Endothelial cell of umbilical vein (primary cell): ENCODE measurements around the gene TMEM174.

Experiments
- CTCF ChIP-seq, 2 donors: IDR thresholded peaks; 1 replicate in 1 of 2; 2 replicates in 1 of 2; pipeline ENCODE4 v1.5.1; 2011; ENCODE audit warnings: low read length in 2 of 2, mild to moderate bottlenecking in 2 of 2, moderate library complexity in 2 of 2, control low read depth in 1 of 2, inconsistent platforms in 1 of 2, low read depth in 1 of 2; ENCODE audit not compliant: insufficient read depth in 1 of 2; ENCODE audit errors: extremely low read depth in 1 of 2
- EZH2 ChIP-seq: IDR thresholded peaks from 2 replicates; pipeline ENCODE4 v1.6.1; 2012; ENCODE audit warnings: borderline replicate concordance, low read depth, mild to moderate bottlenecking, moderate library complexity, low read length, inconsistent platforms; ENCODE audit not compliant: severe bottlenecking
- FOS ChIP-seq: IDR thresholded peaks from 2 replicates; pipeline ENCODE4 v1.6.1; 2011; ENCODE audit warnings: mild to moderate bottlenecking, low read length, moderate library complexity, borderline replicate concordance; ENCODE audit not compliant: insufficient read depth
- GATA2 ChIP-seq: IDR thresholded peaks from 2 replicates; pipeline ENCODE4 v1.7.0; 2011; ENCODE audit warnings: low read depth, mild to moderate bottlenecking, moderate library complexity, mixed read lengths, low read length; ENCODE audit not compliant: insufficient read length, insufficient read depth
- JUN ChIP-seq: IDR thresholded peaks from 2 replicates; pipeline ENCODE4 v1.6.1; 2011; ENCODE audit warnings: borderline replicate concordance, low read depth; ENCODE audit not compliant: insufficient read length, insufficient read depth
- MYC ChIP-seq: IDR thresholded peaks from one replicate; pipeline ENCODE4 v1.6.1; 2011; ENCODE audit warnings: mild to moderate bottlenecking, low read depth, low read length
- POLR2A ChIP-seq: IDR thresholded peaks from 2 replicates; pipeline ENCODE4 v1.6.1; 2012; ENCODE audit warnings: low read depth, mild to moderate bottlenecking, control low read depth, low read length
- POLR2AphosphoS5 ChIP-seq: IDR thresholded peaks from 2 replicates; pipeline ENCODE4 v1.6.1; 2012; ENCODE audit warnings: low read depth, mild to moderate bottlenecking, control low read depth, low read length, moderate library complexity; ENCODE audit not compliant: insufficient read depth
- TF ChIP-seq, protein P1 (sequence below): IDR thresholded peaks from 2 replicates; pipeline ENCODE4 v1.6.1; 2011; ENCODE audit not compliant: insufficient read depth, insufficient read length

DNA sequence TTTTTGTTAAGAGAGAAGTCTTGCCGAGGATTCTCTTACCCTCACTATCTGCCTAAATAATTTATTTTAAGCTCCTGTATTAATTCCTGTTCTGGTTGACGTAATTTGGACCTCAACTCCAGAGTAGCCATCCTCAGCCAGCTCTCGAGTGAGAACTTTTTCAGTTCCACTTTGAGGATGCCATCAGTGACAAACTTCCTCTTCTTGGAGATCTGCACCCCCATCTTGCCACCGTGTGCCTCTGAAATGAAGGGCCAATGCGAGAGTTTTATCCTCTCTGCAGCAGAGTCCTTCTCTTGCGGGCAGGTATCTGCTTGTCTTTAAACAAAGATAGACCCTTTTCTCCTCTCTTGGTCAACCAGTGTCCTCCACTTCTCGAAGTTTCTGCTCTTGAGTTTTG, 19.5 kb upstream of the TMEM174 start:
- TF ChIP-seq POLR2A, result no peak
- TF ChIP-seq POLR2AphosphoS5, result no peak
- TF ChIP-seq CTCF (IDR thresholded peaks at IDR 0.05; ENCODE audit: extremely low read depth in 1 of 2, insufficient read depth in 1 of 2, low read depth in 1 of 2, low read length in 2 of 2), result no peak
- TF ChIP-seq, protein P1, sequence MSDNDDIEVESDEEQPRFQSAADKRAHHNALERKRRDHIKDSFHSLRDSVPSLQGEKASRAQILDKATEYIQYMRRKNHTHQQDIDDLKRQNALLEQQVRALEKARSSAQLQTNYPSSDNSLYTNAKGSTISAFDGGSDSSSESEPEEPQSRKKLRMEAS, result no peak
- no peak for TF ChIP-seq EZH2
- no peak for TF ChIP-seq GATA2
- no peak for TF ChIP-seq FOS
- no peak for TF ChIP-seq JUN
- TF ChIP-seq MYC, result no peak
